ENCODE measurements around the gene MTMR2.

MTMR2 gene

GRCh38 chr11:95931916-95932315, 8.0 kb upstream of the MTMR2 start:
- H3K4me3 ChIP-seq (ENCODE audit: low read depth, low read length): no peak overlapping the region

GRCh38 chr11:95930948-95931347, 7.0 kb upstream of the MTMR2 start:
- no peaks in the 10 kb centered on the region for H3K36me3 ChIP-seq (ENCODE audit: control insufficient read depth, insufficient read depth, low read length)
- no peaks in the 10 kb centered on the region for H3K9me3 ChIP-seq (ENCODE audit: control insufficient read depth, insufficient read depth, low read length)

More at GRCh38 chr11:95931916-95932315, 8.0 kb upstream of the MTMR2 start:
- H3K4me1 ChIP-seq (ENCODE audit: control insufficient read depth, insufficient read depth, low read length): no peaks in the 10 kb centered on the region
- H3K27me3 ChIP-seq (ENCODE audit: control insufficient read depth, insufficient read depth, low read length): no peaks in the 10 kb centered on the region
- no peaks in the 10 kb centered on the region for H3K36me3 ChIP-seq (ENCODE audit: control insufficient read depth, insufficient read depth, low read length)
- no peaks in the 10 kb centered on the region for H3K9me3 ChIP-seq (ENCODE audit: control insufficient read depth, insufficient read depth, low read length)
- no peak overlapping the region for H3K9ac ChIP-seq (ENCODE audit: low read depth, low read length)

DNA sequence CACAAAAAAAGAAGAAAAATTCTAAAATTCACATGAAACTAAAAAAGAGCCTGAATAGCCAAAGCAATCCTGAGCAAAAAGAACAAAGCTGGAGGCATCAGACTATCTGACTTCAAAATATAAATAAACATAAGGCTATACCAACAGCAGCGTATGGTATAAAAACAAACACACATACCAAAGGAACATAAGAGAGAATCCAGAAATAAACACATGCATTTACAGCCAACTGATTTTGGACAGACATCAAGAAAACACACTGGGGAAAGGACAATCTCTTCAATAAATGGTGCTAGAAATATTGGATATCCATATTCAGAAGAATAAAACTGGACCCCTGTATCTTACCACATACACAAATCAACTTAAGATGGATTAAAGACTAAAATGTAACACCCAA, 2.8 kb upstream of the MTMR2 start:
- Histone ChIP-seq H3K9me3 (ENCODE audit: control insufficient read depth, insufficient read depth, low read length) (no peaks in the 10 kb centered on the region), H3K4me3 (ENCODE audit: low read depth, low read length) (no peak overlapping the region), H3K36me3 (ENCODE audit: control insufficient read depth, insufficient read depth, low read length) (no peaks in the 10 kb centered on the region), H3K27me3 (ENCODE audit: control insufficient read depth, insufficient read depth, low read length) (no peaks in the 10 kb centered on the region), H3K9ac (ENCODE audit: low read depth, low read length) (no peak overlapping the region), H3K4me1 (ENCODE audit: control insufficient read depth, insufficient read depth, low read length) (peaks cover 9% of the 10 kb centered on the region)

More at GRCh38 chr11:95930948-95931347, 7.0 kb upstream of the MTMR2 start:
- Histone ChIP-seq H3K4me3 (ENCODE audit: low read depth, low read length) (no peak overlapping the region), H3K27me3 (ENCODE audit: control insufficient read depth, insufficient read depth, low read length) (no peaks in the 10 kb centered on the region), H3K9ac (ENCODE audit: low read depth, low read length) (no peak overlapping the region), H3K4me1 (ENCODE audit: control insufficient read depth, insufficient read depth, low read length) (no peaks in the 10 kb centered on the region)

- H3K4me1 ChIP-seq (ENCODE audit: control insufficient read depth, insufficient read depth, low read length): peaks cover 9% of the 10 kb centered on the region
- peak overlapping the region; percentile 92 for H3K9ac ChIP-seq (ENCODE audit: low read depth, low read length)
- H3K9me3 ChIP-seq (ENCODE audit: control insufficient read depth, insufficient read depth, low read length): no peaks in the 10 kb centered on the region
- peak overlapping the region; percentile 97 for H3K4me3 ChIP-seq (ENCODE audit: low read depth, low read length)
- H3K27me3 ChIP-seq (ENCODE audit: control insufficient read depth, insufficient read depth, low read length): no peaks in the 10 kb centered on the region
- H3K36me3 ChIP-seq (ENCODE audit: control insufficient read depth, insufficient read depth, low read length): no peaks in the 10 kb centered on the region
Measured at GRCh38 chr11:95925011-95925410, 1.1 kb upstream of the MTMR2 start.

DNA sequence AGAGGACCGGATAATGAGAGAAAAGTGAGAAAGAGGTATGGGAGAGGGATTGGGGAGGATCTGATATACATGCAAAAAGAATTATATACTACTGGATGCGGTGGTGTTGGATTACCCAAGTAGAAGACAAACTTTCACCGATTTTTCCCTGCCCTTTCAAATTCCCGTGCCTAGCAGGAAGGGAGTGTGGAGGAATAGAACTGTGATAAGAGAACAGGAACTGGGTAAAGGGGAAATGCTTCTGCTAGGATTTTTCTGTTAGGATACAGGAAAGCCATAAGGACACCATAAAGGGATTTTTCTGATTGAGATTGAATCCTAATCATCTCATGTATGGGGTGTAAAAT, 480 bp upstream of the MTMR2 start:
- peak overlapping the region; percentile 92 for H3K9ac ChIP-seq (ENCODE audit: low read depth, low read length)
- H3K27me3 ChIP-seq (ENCODE audit: control insufficient read depth, insufficient read depth, low read length): no peaks in the 10 kb centered on the region
- H3K4me1 ChIP-seq (ENCODE audit: control insufficient read depth, insufficient read depth, low read length): peaks cover 9% of the 10 kb centered on the region
- H3K36me3 ChIP-seq (ENCODE audit: control insufficient read depth, insufficient read depth, low read length): no peaks in the 10 kb centered on the region
- H3K9me3 ChIP-seq (ENCODE audit: control insufficient read depth, insufficient read depth, low read length): no peaks in the 10 kb centered on the region
- peak overlapping the region; percentile 97 for H3K4me3 ChIP-seq (ENCODE audit: low read depth, low read length)

- H3K27me3 ChIP-seq (ENCODE audit: control insufficient read depth, insufficient read depth, low read length): no peaks in the 10 kb centered on the region
- peaks cover 9% of the 10 kb centered on the region for H3K4me1 ChIP-seq (ENCODE audit: control insufficient read depth, insufficient read depth, low read length)
- no peaks in the 10 kb centered on the region for H3K9me3 ChIP-seq (ENCODE audit: control insufficient read depth, insufficient read depth, low read length)
- no peaks in the 10 kb centered on the region for H3K36me3 ChIP-seq (ENCODE audit: control insufficient read depth, insufficient read depth, low read length)
- H3K4me3 ChIP-seq (ENCODE audit: low read depth, low read length): peak overlapping the region; percentile 97
- H3K9ac ChIP-seq (ENCODE audit: low read depth, low read length): peak overlapping the region; percentile 92
Measured at GRCh38 chr11:95923439-95923727, 524 bp downstream of the MTMR2 start.

DNA sequence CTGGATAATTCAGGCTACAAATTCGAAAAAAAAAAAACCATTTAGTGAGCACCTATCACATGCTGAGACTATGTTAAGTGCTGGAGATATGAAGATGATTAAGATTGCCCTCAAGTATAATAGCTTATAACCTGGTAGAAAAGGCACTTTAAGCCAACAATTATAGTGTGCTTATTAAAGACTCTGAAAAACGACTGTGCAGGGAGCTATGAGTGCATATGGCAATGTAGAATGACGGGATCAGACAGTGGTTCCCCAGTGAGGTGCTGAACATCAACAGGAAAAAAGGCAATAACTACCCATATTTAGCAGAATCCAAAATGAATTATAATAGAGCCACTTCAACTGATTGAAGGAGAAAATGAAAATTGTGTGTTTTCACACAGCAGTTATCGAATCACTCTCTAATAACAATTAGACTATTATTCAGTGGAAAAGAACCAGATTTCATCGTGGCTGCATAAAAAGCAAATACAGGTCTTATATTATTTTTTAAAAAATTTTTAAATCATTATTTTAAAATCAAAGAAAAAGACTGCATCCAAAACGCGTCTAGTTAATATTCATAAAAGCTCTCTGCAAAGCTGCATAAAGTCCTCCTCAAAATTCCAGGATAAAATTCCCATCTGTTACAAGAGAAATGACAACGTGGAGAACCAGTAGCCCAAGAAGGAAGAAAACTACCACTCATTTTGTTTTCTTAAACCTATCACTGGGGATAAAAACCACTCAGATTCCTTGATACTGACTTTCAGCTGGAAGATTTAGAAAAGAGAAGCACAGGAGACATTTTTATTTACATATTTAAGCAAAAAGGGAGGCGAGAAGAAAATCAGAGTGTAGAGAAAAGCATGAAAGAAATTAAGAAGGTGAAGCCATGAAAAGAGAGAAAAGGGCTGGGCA, 1.1 kb downstream of the MTMR2 start:
- H3K9me3 ChIP-seq (ENCODE audit: control insufficient read depth, insufficient read depth, low read length): no peaks in the 10 kb centered on the region
- peaks cover 9% of the 10 kb centered on the region for H3K4me1 ChIP-seq (ENCODE audit: control insufficient read depth, insufficient read depth, low read length)
- no peaks in the 10 kb centered on the region for H3K36me3 ChIP-seq (ENCODE audit: control insufficient read depth, insufficient read depth, low read length)
- no peaks in the 10 kb centered on the region for H3K27me3 ChIP-seq (ENCODE audit: control insufficient read depth, insufficient read depth, low read length)
- peak overlapping the region; percentile 97 for H3K4me3 ChIP-seq (ENCODE audit: low read depth, low read length)
- peak overlapping the region; percentile 92 for H3K9ac ChIP-seq (ENCODE audit: low read depth, low read length)

DNA sequence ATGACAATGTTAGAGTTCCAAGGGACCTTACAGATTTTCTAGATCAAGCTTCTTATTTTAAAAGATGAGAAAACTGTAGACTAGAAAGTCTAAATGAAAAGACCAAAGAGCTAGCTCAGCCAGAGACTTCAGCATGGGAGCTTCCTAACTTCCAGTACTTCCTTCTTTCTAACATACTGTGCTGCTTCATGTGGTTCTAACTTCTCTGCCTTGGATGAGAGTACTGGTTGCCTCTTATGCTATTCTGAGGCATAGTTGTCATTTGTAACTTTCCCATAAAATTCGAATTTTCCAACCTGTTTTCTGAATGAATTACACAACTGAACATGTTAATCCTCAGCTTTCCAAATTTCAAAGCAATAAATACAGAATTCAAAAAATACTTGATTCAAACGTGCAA, 1.8 kb downstream of the MTMR2 start:
- peaks cover 9% of the 10 kb centered on the region for H3K4me1 ChIP-seq (ENCODE audit: control insufficient read depth, insufficient read depth, low read length)
- H3K27me3 ChIP-seq (ENCODE audit: control insufficient read depth, insufficient read depth, low read length): no peaks in the 10 kb centered on the region
- H3K36me3 ChIP-seq (ENCODE audit: control insufficient read depth, insufficient read depth, low read length): no peaks in the 10 kb centered on the region
- H3K9me3 ChIP-seq (ENCODE audit: control insufficient read depth, insufficient read depth, low read length): no peaks in the 10 kb centered on the region
- peak overlapping the region; percentile 18 for H3K9ac ChIP-seq (ENCODE audit: low read depth, low read length)
- no peak overlapping the region for H3K4me3 ChIP-seq (ENCODE audit: low read depth, low read length)

GRCh38 chr11:95920460-95921105, 3.3 kb downstream of the MTMR2 start:
- no peaks in the 10 kb centered on the region for H3K36me3 ChIP-seq (ENCODE audit: control insufficient read depth, insufficient read depth, low read length)
- H3K4me3 ChIP-seq (ENCODE audit: low read depth, low read length): no peak overlapping the region
- no peaks in the 10 kb centered on the region for H3K9me3 ChIP-seq (ENCODE audit: control insufficient read depth, insufficient read depth, low read length)
- H3K27me3 ChIP-seq (ENCODE audit: control insufficient read depth, insufficient read depth, low read length): no peaks in the 10 kb centered on the region
- no peak overlapping the region for H3K9ac ChIP-seq (ENCODE audit: low read depth, low read length)
- peaks cover 9% of the 10 kb centered on the region for H3K4me1 ChIP-seq (ENCODE audit: control insufficient read depth, insufficient read depth, low read length)

DNA sequence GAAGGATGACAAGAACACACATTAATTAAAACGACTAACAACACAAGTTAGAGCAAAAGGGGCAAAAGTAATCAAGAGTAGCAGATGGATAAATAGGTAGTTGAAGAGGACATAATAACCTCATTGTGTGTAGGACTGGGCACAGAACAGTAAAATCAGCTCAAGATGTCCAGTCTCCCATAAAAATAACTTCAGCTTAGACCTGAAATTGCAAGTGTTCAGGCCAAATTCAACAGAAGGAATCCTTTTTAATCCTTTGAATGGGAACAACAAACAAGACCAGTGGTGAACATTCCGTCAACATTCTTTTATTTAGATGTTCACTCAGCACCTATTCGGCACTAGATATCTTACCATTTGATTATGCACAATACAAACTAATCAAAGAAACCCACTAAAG, 4.4 kb downstream of the MTMR2 start:
- Histone ChIP-seq H3K4me3 (ENCODE audit: low read depth, low read length) (no peak overlapping the region), H3K9ac (ENCODE audit: low read depth, low read length) (no peak overlapping the region)

DNA sequence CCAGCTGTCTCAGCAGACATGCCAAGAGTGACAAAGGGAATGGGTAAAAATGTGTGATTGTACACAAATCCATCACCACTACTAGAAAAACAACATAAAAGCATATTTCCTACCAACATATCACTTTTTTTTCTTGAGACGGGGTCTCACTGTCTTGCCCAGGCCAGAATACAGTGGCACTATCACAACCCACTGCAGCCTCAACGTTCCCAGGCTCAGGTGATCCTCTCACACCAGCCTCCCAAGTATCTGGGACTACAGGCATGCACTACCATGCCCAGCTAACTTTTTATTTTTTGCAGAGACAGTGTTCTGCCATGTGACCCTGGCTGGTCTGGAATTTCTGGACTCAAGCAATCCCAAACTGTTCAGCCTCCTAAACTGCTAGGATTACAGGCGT, 5.2 kb downstream of the MTMR2 start:
- Histone ChIP-seq H3K4me1 (ENCODE audit: control insufficient read depth, insufficient read depth, low read length) (peaks cover 5% of the 10 kb centered on the region), H3K9me3 (ENCODE audit: control insufficient read depth, insufficient read depth, low read length) (no peaks in the 10 kb centered on the region), H3K27me3 (ENCODE audit: control insufficient read depth, insufficient read depth, low read length) (no peaks in the 10 kb centered on the region), H3K36me3 (ENCODE audit: control insufficient read depth, insufficient read depth, low read length) (no peaks in the 10 kb centered on the region), H3K4me3 (ENCODE audit: low read depth, low read length) (no peak overlapping the region), H3K9ac (ENCODE audit: low read depth, low read length) (no peak overlapping the region)

More for the DNA sequence above, 4.4 kb downstream of the MTMR2 start:
- no peaks in the 10 kb centered on the region for H3K36me3 ChIP-seq (ENCODE audit: control insufficient read depth, insufficient read depth, low read length)
- H3K4me1 ChIP-seq (ENCODE audit: control insufficient read depth, insufficient read depth, low read length): peaks cover 5% of the 10 kb centered on the region
- H3K27me3 ChIP-seq (ENCODE audit: control insufficient read depth, insufficient read depth, low read length): no peaks in the 10 kb centered on the region
- H3K9me3 ChIP-seq (ENCODE audit: control insufficient read depth, insufficient read depth, low read length): no peaks in the 10 kb centered on the region

GRCh38 chr11:95918056-95918455, 5.9 kb downstream of the MTMR2 start:
- no peaks in the 10 kb centered on the region for H3K36me3 ChIP-seq (ENCODE audit: control insufficient read depth, insufficient read depth, low read length)
- H3K4me3 ChIP-seq (ENCODE audit: low read depth, low read length): no peak overlapping the region
- H3K9me3 ChIP-seq (ENCODE audit: control insufficient read depth, insufficient read depth, low read length): no peaks in the 10 kb centered on the region
- H3K4me1 ChIP-seq (ENCODE audit: control insufficient read depth, insufficient read depth, low read length): peaks cover 5% of the 10 kb centered on the region
- H3K27me3 ChIP-seq (ENCODE audit: control insufficient read depth, insufficient read depth, low read length): no peaks in the 10 kb centered on the region
- H3K9ac ChIP-seq (ENCODE audit: low read depth, low read length): no peak overlapping the region

Data from iPS-15b (cell line).